A549 (cell line): ENCODE results near the gene SHISA8. TPM values are rescaled to one million over a fixed set of nuclear protein-coding genes. Genes with fewer than 3 reads are reported as not detected.
"Not testable (repeated sequence)": the region's sequence is repeated elsewhere in the genome, so short reads cannot be mapped to it uniquely, and the experiment has no call there.

Experiments
- ATAC-seq, 2 experiments: fragments of 200-7000 bp in 1 of 2; fragments of >200 bp in 1 of 2; cut with Nextera tagmentation in 1 of 2; cut with Tn5 transposase in 1 of 2; 3 replicates each; pipeline versions ENCODE4 v1.8.0 to v1.9.1; 2018 to 2020; ENCODE audit warnings: mild to moderate bottlenecking in 1 of 2, moderate library complexity in 1 of 2
- CTCF ChIA-PET: fragments of 300-600 bp; sonication (Branson Sonifier 250); formaldehyde crosslinking; extraction: SDS; loops from one replicate; lab custom pipeline; 2021; ENCODE audit warnings: antibody characterized with exemption, inconsistent platforms; lab: Yijun Ruan, JAX
- POLR2A ChIA-PET: fragments of 350-600 bp; formaldehyde crosslinking; extraction: SDS; loops from one replicate; lab custom pipeline; 2021; ENCODE audit warnings: antibody characterized with exemption, inconsistent platforms; lab: Yijun Ruan, JAX
- DNase-seq, 2 experiments: peaks; one replicate each; pipeline versions ENCODE4 v3.0.0 to v3.0.0-alpha.2; 2011 to 2016; ENCODE audit warnings: low read depth in 1 of 2, low spot score in 1 of 2
- FAIRE-seq: peaks from 2 replicates; lab custom pipeline; 2011; peaks lifted over from hg19 to GRCh38; lab: Jason Lieb, UNC
- H3K27ac ChIP-seq, 2 experiments: fragments of >200 bp; sonication (Bioruptor Twin); formaldehyde crosslinking; 3 replicates each; pipeline ENCODE4 v1.5.1; 2016 to 2017
- H3K4me1 ChIP-seq: fragments of >200 bp; sonication (Bioruptor Twin); formaldehyde crosslinking; 3 replicates; pipeline ENCODE4 v1.6.1; 2016
- H3K4me2 ChIP-seq: fragments of >200 bp; sonication (Bioruptor Twin); formaldehyde crosslinking; 3 replicates; pipeline ENCODE4 v1.6.1; 2016
- H3K4me3 ChIP-seq: fragments of >200 bp; sonication (Bioruptor Twin); formaldehyde crosslinking; 3 replicates; pipeline ENCODE4 v1.5.1; 2016
- H3K9me3 ChIP-seq: fragments of >200 bp; sonication (Bioruptor Twin); formaldehyde crosslinking; 3 replicates; pipeline ENCODE4 v1.6.1; 2016
- BHLHE40 ChIP-seq: IDR thresholded peaks from 2 replicates; pipeline ENCODE4 v1.6.1; 2012; ENCODE audit warnings: low read depth, low read length, inconsistent platforms
- CBX2 ChIP-seq: fragments of 200-600 bp; sonication (generic); IDR thresholded peaks from 2 replicates; pipeline ENCODE4 v1.6.1; 2016; ENCODE audit warnings: low read depth, mild to moderate bottlenecking, borderline replicate concordance
- CHD2 ChIP-seq: fragments of 150-350 bp; IDR thresholded peaks from 2 replicates; pipeline ENCODE4 v1.6.1; 2014; ENCODE audit warnings: low read length; ENCODE audit not compliant: partially characterized antibody
- CHD4 ChIP-seq: fragments of 200-600 bp; sonication (generic); IDR thresholded peaks from 2 replicates; pipeline ENCODE4 v1.6.1; 2016; ENCODE audit warnings: antibody characterized with exemption, mild to moderate bottlenecking, borderline replicate concordance
- CTCF ChIP-seq: fragments of >200 bp; sonication (Bioruptor Twin); formaldehyde crosslinking; IDR thresholded peaks from 3 replicates; pipeline ENCODE4 v1.5.1; 2016
- ELK1 ChIP-seq: fragments of 150-350 bp; IDR thresholded peaks from 2 replicates; pipeline ENCODE4 v1.6.1; 2014; ENCODE audit warnings: low read depth, mild to moderate bottlenecking, low read length
- FOSL2 ChIP-seq, 2 experiments: fragments of 450-650 bp in 1 of 2; fragments of >200 bp in 1 of 2; sonication (Bioruptor Twin) in 1 of 2; formaldehyde crosslinking; IDR thresholded peaks; 2 replicates each; pipeline versions ENCODE4 v1.5.0 to v1.6.1; 2016 to 2020; ENCODE audit warnings: mild to moderate bottlenecking in 1 of 2, moderate library complexity in 1 of 2
- HDAC2 ChIP-seq: fragments of 200-600 bp; sonication (generic); IDR thresholded peaks from 2 replicates; pipeline ENCODE4 v1.6.1; 2016
- HEYL ChIP-seq: fragments of 250-450 bp; sonication (Bioruptor Pico); IDR thresholded peaks from 2 replicates; pipeline ENCODE4 v1.8.0; 2021; ENCODE audit warnings: mild to moderate bottlenecking, moderate library complexity
- HOXB5 ChIP-seq: fragments of 250-450 bp; sonication (Bioruptor Pico); IDR thresholded peaks from 2 replicates; pipeline ENCODE4 v1.5.0; 2020; ENCODE audit warnings: mild to moderate bottlenecking, moderate library complexity
- JUN ChIP-seq, 2 experiments: fragments of >200 bp; sonication (Bioruptor Twin); formaldehyde crosslinking; IDR thresholded peaks; 2 replicates in 1 of 2; 3 replicates in 1 of 2; pipeline ENCODE4 v1.6.1; 2016 to 2017
- JUNB ChIP-seq: fragments of >200 bp; sonication (Bioruptor Twin); formaldehyde crosslinking; IDR thresholded peaks from 2 replicates; pipeline ENCODE4 v1.6.1; 2016
- KDM1A ChIP-seq: fragments of 200-600 bp; sonication (generic); IDR thresholded peaks from 2 replicates; pipeline ENCODE4 v1.6.1; 2016; ENCODE audit warnings: low read depth, mild to moderate bottlenecking
- KDM5A ChIP-seq: fragments of 200-600 bp; sonication (generic); IDR thresholded peaks from 2 replicates; pipeline ENCODE4 v1.6.1; 2016; ENCODE audit warnings: antibody characterized with exemption, mild to moderate bottlenecking
- MAZ ChIP-seq: fragments of 150-350 bp; IDR thresholded peaks from 2 replicates; pipeline ENCODE4 v1.6.1; 2014; ENCODE audit warnings: antibody characterized with exemption, low read depth, low read length, borderline replicate concordance
- MYC ChIP-seq: IDR thresholded peaks from 2 replicates; pipeline ENCODE4 v1.6.1; 2012; ENCODE audit warnings: mild to moderate bottlenecking, inconsistent platforms, low read length, improper control_type of control experiment, borderline replicate concordance
- NFE2L2 ChIP-seq: fragments of 150-350 bp; conservative IDR thresholded peaks from 2 replicates; pipeline ENCODE4 v1.6.1; 2014; ENCODE audit warnings: low read length
- NR3C1 ChIP-seq: fragments of >200 bp; sonication (Bioruptor Twin); formaldehyde crosslinking; IDR thresholded peaks from 3 replicates; pipeline ENCODE4 v1.6.1; 2017
- POLR2AphosphoS2 ChIP-seq: conservative IDR thresholded peaks from 2 replicates; pipeline ENCODE4 v1.6.1; 2012; ENCODE audit warnings: low read length, improper control_type of control experiment, inconsistent platforms
- RAD21 ChIP-seq, 2 experiments: fragments of >200 bp in 1 of 2; sonication (Bioruptor Twin) in 1 of 2; formaldehyde crosslinking in 1 of 2; IDR thresholded peaks in 1 of 2; conservative IDR thresholded peaks in 1 of 2; 2 replicates in 1 of 2; 3 replicates in 1 of 2; pipeline ENCODE4 v1.6.1; 2012 to 2018; ENCODE audit warnings: inconsistent platforms in 1 of 2
- RCOR1 ChIP-seq: fragments of 150-350 bp; IDR thresholded peaks from 2 replicates; pipeline ENCODE4 v1.6.1; 2014; ENCODE audit warnings: antibody characterized with exemption, low read length, low read depth
- SREBF2 ChIP-seq: fragments of 450-650 bp; IDR thresholded peaks from 2 replicates; pipeline ENCODE4 v1.6.1; 2014; ENCODE audit warnings: mild to moderate bottlenecking, moderate library complexity
- TP53 ChIP-seq: fragments of 250-450 bp; sonication (Bioruptor Pico); IDR thresholded peaks from 2 replicates; pipeline ENCODE4 v1.5.0; 2021; ENCODE audit warnings: mild to moderate bottlenecking, moderate library complexity
- ZFP36 ChIP-seq: fragments of 450-650 bp; IDR thresholded peaks from 2 replicates; pipeline ENCODE4 v1.6.1; 2014; ENCODE audit warnings: borderline replicate concordance; ENCODE audit not compliant: partially characterized antibody
- ZSCAN20 ChIP-seq: fragments of 250-450 bp; sonication (Bioruptor Pico); IDR thresholded peaks from 2 replicates; pipeline ENCODE4 v1.8.0; 2022; ENCODE audit warnings: mild to moderate bottlenecking, moderate library complexity
- WGBS: methylation state at CpG from one replicate; pipeline ENCODE4 v1.1.6; 2017; ENCODE audit errors: missing lambda C conversion rate; 5-methylcytosine and 5-hydroxymethylcytosine counted together
- polyA plus RNA-seq, 4 experiments: library from polyadenylated mRNA; depleted of rRNA in 3 of 4; stranded (reverse); fragments of >200 nt; fragmentation: RNase III in 1 of 4; extraction: RNeasy Plus Mini Kit Qiagen cat#74134 plus additional on column Dnase treatment in 1 of 4; gene quantifications; 2 replicates in 3 of 4; 3 replicates in 1 of 4; pipeline ENCODE4 v1.2.3, GENCODE V29; 2011 to 2017
- TF ChIP-seq, protein P1 (sequence below): fragments of >200 bp; sonication (Bioruptor Twin); formaldehyde crosslinking; IDR thresholded peaks from 2 replicates; pipeline ENCODE4 v1.6.1; 2016
- TF ChIP-seq, protein P2 (sequence below): IDR thresholded peaks from 2 replicates; pipeline ENCODE4 v1.6.1; 2012

Gene SHISA8
- polyA plus RNA-seq, 2 of the 4 experiments (the other 2 are of a cell fraction) = 0.15 TPM; not detected in 1

GRCh38 chr22:41949297-41949965 is 34.6 kb upstream of the SHISA8 start:
- H3K4me3 ChIP-seq = no peak overlapping the region
- WGBS = 90% methylated on average over 7 of the region's 7 CpGs
- H3K9me3 ChIP-seq = no peaks in the 10 kb centered on the region
- no peak for FAIRE-seq
- H3K4me1 ChIP-seq = peaks cover 12% of the 10 kb centered on the region; the same call in 2 of the 3 replicates
- H3K4me2 ChIP-seq = no peak overlapping the region
- DNase-seq = no peak
- CTCF ChIA-PET = interaction anchor here (1.0 to 1.7 kb wide), 3 partner anchors 8 to 252 kb away, joined by 3 to 5 read pairs (median 5); no protein-coding TSS in a partner anchor
- no peak overlapping the region for H3K27ac ChIP-seq
- no peak for ATAC-seq
- TF ChIP-seq MAZ (no peak), NR3C1 (no peak), NFE2L2 (no peak), ELK1 (no peak), JUN (IDR thresholded peaks at IDR 0.05) (no peak), HEYL (no peak), RCOR1 (no peak), TP53 (CRISPR knock-in tag) (no peak), RAD21 (conservative IDR thresholded peaks at IDR 0.05 in 1 of 2, IDR thresholded peaks at IDR 0.05 in 1 of 2) (no peak), JUNB (no peak), POLR2AphosphoS2 (no peak), ZSCAN20 (CRISPR knock-in tag) (no peak), SREBF2 (no peak), CHD4 (no peak), ZFP36 (no peak), MYC (no peak), KDM1A (no peak), CHD2 (no peak), HOXB5 (CRISPR knock-in tag) (no peak)
- POLR2A ChIA-PET = no interaction called here

DNA sequence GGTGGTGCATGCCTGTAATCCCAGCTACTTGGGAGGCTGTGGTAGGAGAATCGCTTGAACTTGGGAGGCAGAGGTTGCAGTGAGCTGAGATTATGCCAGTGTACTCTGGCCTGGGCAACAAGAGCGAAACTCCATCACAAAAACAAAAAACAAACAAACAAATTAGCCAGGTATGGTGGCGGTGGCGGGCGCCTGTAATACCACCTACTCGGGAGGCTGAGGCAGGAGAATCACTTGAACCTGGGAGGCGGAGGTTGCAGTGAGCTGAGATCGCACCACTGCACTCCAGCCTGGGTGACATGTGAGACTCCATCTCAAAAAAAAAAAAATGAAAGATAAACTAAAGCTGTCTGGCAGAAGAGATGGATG is 34.0 kb upstream of the SHISA8 start:
- 94% methylated on average over 8 of the region's 8 CpGs for WGBS
- H3K27ac ChIP-seq, H3K9me3 ChIP-seq, FAIRE-seq, ATAC-seq, DNase-seq, H3K4me3 ChIP-seq, POLR2A ChIA-PET, H3K4me2 ChIP-seq: not testable (repeated sequence)
- H3K4me1 ChIP-seq = peaks cover 12% of the 10 kb centered on the region; the same call in 2 of the 3 replicates
- CTCF ChIA-PET = interaction anchor here (1.5 to 1.7 kb wide), 3 partner anchors 10 to 252 kb away, joined by 3 to 5 read pairs (median 4); no protein-coding TSS in a partner anchor

DNA sequence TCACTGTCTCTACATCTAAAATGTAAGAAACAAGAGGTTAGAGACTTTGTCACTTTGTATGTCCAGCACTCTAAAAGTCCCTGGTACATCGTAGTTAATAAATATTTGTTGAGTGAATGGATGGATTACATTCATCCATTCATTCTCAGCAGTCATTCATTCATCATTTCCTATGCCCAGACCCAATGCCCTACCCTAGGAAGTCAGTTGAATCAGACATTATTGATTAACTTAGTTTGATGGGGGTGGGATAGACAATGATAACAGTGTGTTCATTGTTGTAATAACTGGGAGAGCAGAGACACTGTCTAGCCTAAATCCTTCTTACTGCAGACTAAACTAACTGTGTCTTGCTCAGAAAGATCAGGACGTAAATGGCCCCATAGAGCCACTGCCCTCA is 33.3 kb upstream of the SHISA8 start:
- TF ChIP-seq, protein P1, sequence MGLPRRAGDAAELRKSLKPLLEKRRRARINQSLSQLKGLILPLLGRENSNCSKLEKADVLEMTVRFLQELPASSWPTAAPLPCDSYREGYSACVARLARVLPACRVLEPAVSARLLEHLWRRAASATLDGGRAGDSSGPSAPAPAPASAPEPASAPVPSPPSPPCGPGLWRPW = no peak
- TF ChIP-seq ZSCAN20 (CRISPR knock-in tag) (no peak), KDM5A (no peak), BHLHE40 (no peak), KDM1A (no peak), ELK1 (no peak), HDAC2 (no peak), CHD2 (no peak), CBX2 (no peak), HOXB5 (CRISPR knock-in tag) (no peak), FOSL2 (IDR thresholded peaks at IDR 0.05) (no peak), FOSL2 (CRISPR knock-in tag; IDR thresholded peaks at IDR 0.05) (no peak), CTCF (no peak)
- TF ChIP-seq, protein P2, sequence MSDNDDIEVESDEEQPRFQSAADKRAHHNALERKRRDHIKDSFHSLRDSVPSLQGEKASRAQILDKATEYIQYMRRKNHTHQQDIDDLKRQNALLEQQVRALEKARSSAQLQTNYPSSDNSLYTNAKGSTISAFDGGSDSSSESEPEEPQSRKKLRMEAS = no peak
- 93% methylated on average over 2 of the region's 2 CpGs for WGBS
- POLR2A ChIA-PET = interaction anchor here (0.6 kb wide), 1 partner anchor 562 kb away, joined by 5 read pairs; no protein-coding TSS in a partner anchor
- ATAC-seq (no peak), FAIRE-seq (no peak), DNase-seq (no peak)
- Histone ChIP-seq H3K4me3 (no peak overlapping the region), H3K4me1 (peaks cover 12% of the 10 kb centered on the region; the same call in 2 of the 3 replicates), H3K27ac (no peak overlapping the region), H3K9me3 (no peaks in the 10 kb centered on the region), H3K4me2 (no peak overlapping the region)
- CTCF ChIA-PET = interaction anchor here (1.0 to 1.7 kb wide), 4 partner anchors 9 to 251 kb away, joined by 3 to 5 read pairs (median 4); no protein-coding TSS in a partner anchor
